A549 (cell line): ENCODE data around the gene SPATA31D1. TPM values are rescaled to one million over a fixed set of nuclear protein-coding genes. Genes with fewer than 3 reads are reported as not detected.

Experiments
- ATAC-seq, 2 experiments: fragments of 200-7000 bp in 1 of 2; fragments of >200 bp in 1 of 2; cut with Nextera tagmentation in 1 of 2; cut with Tn5 transposase in 1 of 2; 3 replicates each; pipeline versions ENCODE4 v1.8.0 to v1.9.1; 2018 to 2020; ENCODE audit warnings: mild to moderate bottlenecking in 1 of 2, moderate library complexity in 1 of 2
- CTCF ChIA-PET: fragments of 300-600 bp; sonication (Branson Sonifier 250); formaldehyde crosslinking; extraction: SDS; loops from one replicate; lab custom pipeline; 2021; ENCODE audit warnings: antibody characterized with exemption, inconsistent platforms; lab: Yijun Ruan, JAX
- POLR2A ChIA-PET: fragments of 350-600 bp; formaldehyde crosslinking; extraction: SDS; loops from one replicate; lab custom pipeline; 2021; ENCODE audit warnings: antibody characterized with exemption, inconsistent platforms; lab: Yijun Ruan, JAX
- DNase-seq, 2 experiments: peaks; one replicate each; pipeline versions ENCODE4 v3.0.0 to v3.0.0-alpha.2; 2011 to 2016; ENCODE audit warnings: low read depth in 1 of 2, low spot score in 1 of 2
- FAIRE-seq: peaks from 2 replicates; lab custom pipeline; 2011; peaks lifted over from hg19 to GRCh38; lab: Jason Lieb, UNC
- H3K27ac ChIP-seq, 2 experiments: fragments of >200 bp; sonication (Bioruptor Twin); formaldehyde crosslinking; 3 replicates each; pipeline ENCODE4 v1.5.1; 2016 to 2017
- H3K4me1 ChIP-seq: fragments of >200 bp; sonication (Bioruptor Twin); formaldehyde crosslinking; 3 replicates; pipeline ENCODE4 v1.6.1; 2016
- H3K4me2 ChIP-seq: fragments of >200 bp; sonication (Bioruptor Twin); formaldehyde crosslinking; 3 replicates; pipeline ENCODE4 v1.6.1; 2016
- H3K4me3 ChIP-seq: fragments of >200 bp; sonication (Bioruptor Twin); formaldehyde crosslinking; 3 replicates; pipeline ENCODE4 v1.5.1; 2016
- H3K9me3 ChIP-seq: fragments of >200 bp; sonication (Bioruptor Twin); formaldehyde crosslinking; 3 replicates; pipeline ENCODE4 v1.6.1; 2016
- ATOH8 ChIP-seq: fragments of 250-450 bp; sonication (Bioruptor Pico); IDR thresholded peaks from 2 replicates; pipeline ENCODE4 v1.5.0; 2020; ENCODE audit warnings: low read depth, mild to moderate bottlenecking, moderate library complexity
- CTCF ChIP-seq: fragments of >200 bp; sonication (Bioruptor Twin); formaldehyde crosslinking; IDR thresholded peaks from 3 replicates; pipeline ENCODE4 v1.5.1; 2016
- E2F6 ChIP-seq: IDR thresholded peaks from 2 replicates; pipeline ENCODE4 v1.6.1; 2012; ENCODE audit warnings: low read depth, borderline replicate concordance
- EHF ChIP-seq: fragments of 250-450 bp; sonication (Bioruptor Pico); IDR thresholded peaks from 2 replicates; pipeline ENCODE4 v1.5.0; 2020; ENCODE audit warnings: mild to moderate bottlenecking
- EHMT2 ChIP-seq: fragments of 200-600 bp; sonication (generic); IDR thresholded peaks from 2 replicates; pipeline ENCODE4 v1.6.1; 2016; ENCODE audit warnings: antibody characterized with exemption, low read depth, mild to moderate bottlenecking, moderate library complexity
- EP300 ChIP-seq, 2 experiments: fragments of >200 bp; sonication (Bioruptor Twin); formaldehyde crosslinking; IDR thresholded peaks; 2 replicates in 1 of 2; 3 replicates in 1 of 2; pipeline ENCODE4 v1.6.1; 2016 to 2017
- FOSB ChIP-seq: fragments of 250-450 bp; sonication (Bioruptor Pico); IDR thresholded peaks from 2 replicates; pipeline ENCODE4 v1.5.0; 2020; ENCODE audit warnings: mild to moderate bottlenecking, moderate library complexity
- FOSL2 ChIP-seq, 2 experiments: fragments of 450-650 bp in 1 of 2; fragments of >200 bp in 1 of 2; sonication (Bioruptor Twin) in 1 of 2; formaldehyde crosslinking; IDR thresholded peaks; 2 replicates each; pipeline versions ENCODE4 v1.5.0 to v1.6.1; 2016 to 2020; ENCODE audit warnings: mild to moderate bottlenecking in 1 of 2, moderate library complexity in 1 of 2
- HDAC2 ChIP-seq: fragments of 200-600 bp; sonication (generic); IDR thresholded peaks from 2 replicates; pipeline ENCODE4 v1.6.1; 2016
- HEYL ChIP-seq: fragments of 250-450 bp; sonication (Bioruptor Pico); IDR thresholded peaks from 2 replicates; pipeline ENCODE4 v1.8.0; 2021; ENCODE audit warnings: mild to moderate bottlenecking, moderate library complexity
- HOXA7 ChIP-seq: fragments of 250-450 bp; sonication (Bioruptor Pico); IDR thresholded peaks from 2 replicates; pipeline ENCODE4 v1.5.0; 2020; ENCODE audit warnings: mild to moderate bottlenecking, moderate library complexity
- HOXB5 ChIP-seq: fragments of 250-450 bp; sonication (Bioruptor Pico); IDR thresholded peaks from 2 replicates; pipeline ENCODE4 v1.5.0; 2020; ENCODE audit warnings: mild to moderate bottlenecking, moderate library complexity
- KDM5A ChIP-seq: fragments of 200-600 bp; sonication (generic); IDR thresholded peaks from 2 replicates; pipeline ENCODE4 v1.6.1; 2016; ENCODE audit warnings: antibody characterized with exemption, mild to moderate bottlenecking
- MAX ChIP-seq: IDR thresholded peaks from 2 replicates; pipeline ENCODE4 v1.6.1; 2012
- MAZ ChIP-seq: fragments of 150-350 bp; IDR thresholded peaks from 2 replicates; pipeline ENCODE4 v1.6.1; 2014; ENCODE audit warnings: antibody characterized with exemption, low read depth, low read length, borderline replicate concordance
- POLR2A ChIP-seq: IDR thresholded peaks from 2 replicates; pipeline ENCODE4 v1.6.1; 2012; ENCODE audit warnings: mild to moderate bottlenecking, low read length
- RAD21 ChIP-seq, 2 experiments: fragments of >200 bp in 1 of 2; sonication (Bioruptor Twin) in 1 of 2; formaldehyde crosslinking in 1 of 2; IDR thresholded peaks in 1 of 2; conservative IDR thresholded peaks in 1 of 2; 2 replicates in 1 of 2; 3 replicates in 1 of 2; pipeline ENCODE4 v1.6.1; 2012 to 2018; ENCODE audit warnings: inconsistent platforms in 1 of 2
- RNF2 ChIP-seq: fragments of 200-600 bp; sonication (generic); IDR thresholded peaks from 2 replicates; pipeline ENCODE4 v1.6.1; 2016; ENCODE audit warnings: low read depth, mild to moderate bottlenecking, antibody characterized with exemption, moderate library complexity, borderline replicate concordance
- SREBF2 ChIP-seq: fragments of 450-650 bp; IDR thresholded peaks from 2 replicates; pipeline ENCODE4 v1.6.1; 2014; ENCODE audit warnings: mild to moderate bottlenecking, moderate library complexity
- TFCP2L1 ChIP-seq: fragments of 250-450 bp; sonication (Bioruptor Pico); IDR thresholded peaks from 2 replicates; pipeline ENCODE4 v1.5.0; 2021; ENCODE audit warnings: mild to moderate bottlenecking
- TP53 ChIP-seq: fragments of 250-450 bp; sonication (Bioruptor Pico); IDR thresholded peaks from 2 replicates; pipeline ENCODE4 v1.5.0; 2021; ENCODE audit warnings: mild to moderate bottlenecking, moderate library complexity
- USF2 ChIP-seq: fragments of 450-650 bp; IDR thresholded peaks from 2 replicates; pipeline ENCODE4 v1.6.1; 2014; ENCODE audit warnings: antibody characterized with exemption
- ZC3H11A ChIP-seq: fragments of 450-650 bp; IDR thresholded peaks from 2 replicates; pipeline ENCODE4 v1.6.1; 2014; ENCODE audit warnings: antibody characterized with exemption, mild to moderate bottlenecking
- ZFP36 ChIP-seq: fragments of 450-650 bp; IDR thresholded peaks from 2 replicates; pipeline ENCODE4 v1.6.1; 2014; ENCODE audit warnings: borderline replicate concordance; ENCODE audit not compliant: partially characterized antibody
- WGBS: methylation state at CpG from one replicate; pipeline ENCODE4 v1.1.6; 2017; ENCODE audit errors: missing lambda C conversion rate; 5-methylcytosine and 5-hydroxymethylcytosine counted together
- polyA plus RNA-seq, 4 experiments: library from polyadenylated mRNA; depleted of rRNA in 3 of 4; stranded (reverse); fragments of >200 nt; fragmentation: RNase III in 1 of 4; extraction: RNeasy Plus Mini Kit Qiagen cat#74134 plus additional on column Dnase treatment in 1 of 4; gene quantifications; 2 replicates in 3 of 4; 3 replicates in 1 of 4; pipeline ENCODE4 v1.2.3, GENCODE V29; 2011 to 2017

Gene SPATA31D1
- polyA plus RNA-seq, 2 of the 4 experiments (the other 2 are of a cell fraction), result not detected

- POLR2A ChIA-PET, result no interaction called here
- 81% methylated on average over 11 of the region's 11 CpGs for WGBS
Measured at GRCh38 chr9:81976351-81976750, 12.2 kb upstream of the SPATA31D1 start.

GRCh38 chr9:81979196-81979595 is 9.4 kb upstream of the SPATA31D1 start:
- Histone ChIP-seq H3K4me1 (no peaks in the 10 kb centered on the region), H3K4me3 (no peak overlapping the region), H3K4me2 (no peak overlapping the region), H3K27ac (no peak overlapping the region), H3K9me3 (no peaks in the 10 kb centered on the region)
- TF ChIP-seq TP53 (no peak), EHMT2 (no peak), ZC3H11A (no peak), USF2 (no peak), RAD21 (conservative IDR thresholded peaks at IDR 0.05 in 1 of 2, IDR thresholded peaks at IDR 0.05 in 1 of 2) (no peak), EHF (no peak), KDM5A (no peak)
- ChIA-PET CTCF (no interaction called here), POLR2A (no interaction called here)
- 66% methylated on average over 2 of the region's 2 CpGs for WGBS
- ATAC-seq (no peak), FAIRE-seq (no peak), DNase-seq (no peak)

More at GRCh38 chr9:81976351-81976750, 12.2 kb upstream of the SPATA31D1 start:
- Histone ChIP-seq H3K4me3 (no peak overlapping the region), H3K4me2 (no peak overlapping the region), H3K27ac (no peak overlapping the region), H3K4me1 (no peaks in the 10 kb centered on the region), H3K9me3 (no peaks in the 10 kb centered on the region)
- ATAC-seq (no peak), DNase-seq (no peak), FAIRE-seq (no peak)
- CTCF ChIA-PET, result no interaction called here
- TF ChIP-seq ATOH8 (no peak), MAZ (no peak), USF2 (no peak), RNF2 (no peak), E2F6 (no peak), CTCF (no peak), ZFP36 (no peak), HOXB5 (CRISPR knock-in tag) (no peak), ZC3H11A (no peak), MAX (no peak), HEYL (CRISPR knock-in tag) (no peak), HOXA7 (no peak), FOSB (CRISPR knock-in tag) (no peak), EP300 (IDR thresholded peaks at IDR 0.05) (no peak), FOSL2 (IDR thresholded peaks at IDR 0.05) (no peak), FOSL2 (CRISPR knock-in tag; IDR thresholded peaks at IDR 0.05) (no peak), HDAC2 (no peak), POLR2A (no peak), SREBF2 (no peak), TFCP2L1 (CRISPR knock-in tag) (no peak)
